Measurements from ENCODE around the gene SPATA32.

Gene SPATA32

DNA sequence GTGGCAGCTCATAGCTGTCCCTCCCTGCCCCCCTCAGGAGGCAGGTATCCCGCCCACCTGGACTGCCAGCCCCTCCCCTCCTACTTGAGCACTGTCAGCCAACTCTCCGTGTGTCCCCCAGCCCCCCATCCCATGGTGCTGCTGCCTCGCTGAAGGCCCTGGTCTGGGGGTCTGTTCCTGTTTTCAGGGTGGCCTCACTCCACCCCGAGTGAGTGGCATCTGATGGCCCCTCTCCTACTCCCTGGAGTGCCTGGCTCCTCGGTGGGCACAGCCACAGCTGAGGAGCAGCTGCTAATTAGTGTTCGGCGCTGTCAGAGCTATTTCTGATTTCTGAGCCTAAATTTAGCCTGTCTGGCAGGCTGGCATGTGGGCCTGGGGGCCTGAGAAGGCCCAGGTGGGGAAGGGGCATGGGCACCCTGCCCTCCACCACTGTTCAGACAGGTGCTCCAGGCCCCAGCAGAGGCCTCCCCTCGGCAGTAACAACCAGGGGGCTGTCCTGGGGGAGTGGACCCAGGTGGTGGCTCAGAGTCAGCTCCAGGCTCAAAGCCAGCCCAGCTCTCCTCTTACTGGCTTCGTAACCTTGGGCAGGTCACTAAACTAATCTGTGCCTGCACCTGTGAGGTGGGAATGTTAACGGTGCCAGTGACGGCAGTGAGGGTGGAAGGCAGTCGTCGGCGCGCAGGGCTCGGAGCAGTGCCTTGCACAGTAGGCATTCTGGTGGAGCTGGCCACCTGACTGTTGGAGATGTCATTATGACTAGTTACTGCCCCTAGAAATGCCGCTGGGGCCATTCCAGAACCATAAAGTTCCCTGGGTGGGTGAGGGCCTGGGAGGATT is 33.8 kb downstream of the SPATA32 start:
- no peak for DNase-seq

DNA sequence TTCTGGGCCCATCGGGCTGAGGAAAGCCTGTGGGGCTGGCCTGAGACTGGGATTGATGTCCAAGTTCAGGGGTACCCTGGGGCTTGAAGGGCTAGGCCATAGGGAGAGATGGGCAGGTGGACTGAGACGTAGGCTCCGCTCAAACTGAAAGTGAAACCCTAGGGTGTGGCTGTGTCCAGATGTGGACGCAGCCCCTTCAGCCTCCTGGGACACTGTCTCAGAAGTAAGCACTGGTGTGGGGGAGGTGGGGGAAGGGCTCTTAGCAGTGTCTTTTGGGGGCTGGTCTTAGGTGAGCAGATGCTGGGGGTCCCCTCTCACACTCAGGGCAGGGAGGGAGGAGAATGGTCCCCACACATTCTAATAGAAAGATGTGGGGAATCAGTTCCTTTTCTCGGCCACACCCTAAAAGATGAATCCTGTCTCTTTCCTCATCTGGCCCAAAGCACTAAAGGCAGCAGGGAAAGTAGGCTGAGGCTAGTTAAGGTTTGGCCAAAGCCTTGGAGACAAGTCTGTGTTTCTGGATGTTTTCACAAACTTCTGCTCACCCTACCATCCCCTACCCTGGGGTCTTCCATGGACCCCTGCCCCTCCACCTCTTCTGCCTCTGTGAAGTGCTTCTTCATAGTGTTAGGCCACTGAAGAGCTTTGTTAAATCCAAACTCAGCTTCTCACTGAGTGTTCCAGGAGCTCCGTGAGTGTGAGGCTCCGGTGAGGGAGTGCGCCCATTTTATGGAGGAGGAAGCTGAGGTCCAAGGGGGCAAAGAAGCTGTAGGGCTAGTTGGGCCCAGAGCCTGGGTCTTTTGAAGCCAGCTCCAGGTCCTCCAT is 34.6 kb downstream of the SPATA32 start:
- DNase-seq, result no peak

DNA sequence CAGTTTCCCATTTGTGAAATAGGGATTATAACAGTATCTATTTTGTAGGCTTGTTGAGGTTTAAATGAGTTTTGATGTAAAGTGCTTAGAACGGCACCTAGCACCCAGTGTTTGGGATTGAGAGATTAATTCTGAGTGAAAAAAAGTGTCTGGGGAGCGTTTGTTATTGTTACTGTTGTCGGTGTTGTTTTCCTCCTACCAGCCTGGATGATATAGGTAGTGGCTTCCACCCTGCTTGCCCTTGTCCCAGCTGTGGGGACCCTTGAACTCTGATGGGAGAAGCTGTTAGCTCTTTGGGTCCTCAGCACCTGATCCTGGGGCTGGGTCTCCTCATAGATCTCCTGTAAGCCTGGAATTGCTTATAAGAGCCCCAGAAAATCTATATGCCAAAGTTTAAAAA is 35.3 kb downstream of the SPATA32 start:
- DNase-seq, result no peak

DNA sequence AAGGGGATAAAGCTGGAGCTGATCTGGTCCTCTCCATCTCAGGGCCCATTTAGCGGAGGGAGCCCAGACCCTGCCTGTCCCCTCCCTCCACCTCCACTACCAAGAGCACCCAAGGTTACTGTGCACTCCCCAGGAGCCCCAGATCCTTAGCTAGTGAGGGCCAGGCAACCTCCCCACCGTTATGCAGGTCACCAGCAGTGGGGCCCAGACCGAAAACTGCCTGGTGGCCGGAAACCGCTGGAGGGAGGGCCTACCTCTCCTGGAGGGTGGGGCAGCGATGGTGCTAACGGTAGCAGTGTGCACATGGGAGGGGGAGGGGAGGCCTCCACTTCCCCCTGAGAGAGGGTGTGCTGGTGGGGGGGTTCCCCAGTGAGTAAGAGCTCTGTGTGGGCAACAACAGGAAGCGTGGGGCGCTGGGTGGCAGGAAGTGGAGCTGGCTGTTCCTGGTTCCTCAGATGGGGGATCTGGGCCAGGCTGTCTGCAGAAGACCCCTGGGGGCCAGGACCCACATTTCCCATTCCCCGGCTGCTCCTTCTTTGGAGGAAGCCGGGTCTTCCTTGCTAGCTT is 35.8 kb downstream of the SPATA32 start:
- DNase-seq, result no peak

DNA sequence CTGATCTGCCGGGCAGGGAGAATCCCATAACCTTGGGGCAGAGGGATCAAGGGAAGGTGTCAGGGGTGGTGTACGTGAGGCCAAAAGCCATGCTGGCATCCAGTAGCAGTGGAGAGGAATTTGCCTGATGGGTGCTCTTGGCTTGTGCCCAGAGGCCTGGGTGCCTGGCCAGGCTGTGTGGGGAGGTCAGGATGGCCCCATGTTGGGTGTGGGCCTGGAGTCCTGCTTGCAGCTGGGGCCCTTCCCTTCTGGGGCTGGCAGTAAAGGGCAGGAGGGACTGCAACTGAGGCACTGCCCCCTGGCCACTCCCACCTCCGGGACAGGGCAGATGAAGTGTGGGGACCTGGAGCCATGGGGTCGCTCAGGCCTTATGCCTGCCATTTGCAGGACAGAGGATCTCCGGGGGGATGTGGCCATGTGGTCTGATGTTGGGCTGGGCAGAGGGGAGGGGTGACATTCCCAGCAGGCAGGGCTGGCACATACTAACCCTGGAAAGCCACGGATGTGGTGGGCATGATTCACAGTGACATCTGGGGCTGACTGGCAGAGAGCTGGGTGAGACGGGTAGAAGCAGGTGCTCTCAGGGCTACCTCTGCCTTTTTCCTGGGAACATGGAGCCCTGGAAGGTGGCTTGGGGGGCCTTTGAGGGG is 36.7 kb downstream of the SPATA32 start:
- no peak for DNase-seq

DNA sequence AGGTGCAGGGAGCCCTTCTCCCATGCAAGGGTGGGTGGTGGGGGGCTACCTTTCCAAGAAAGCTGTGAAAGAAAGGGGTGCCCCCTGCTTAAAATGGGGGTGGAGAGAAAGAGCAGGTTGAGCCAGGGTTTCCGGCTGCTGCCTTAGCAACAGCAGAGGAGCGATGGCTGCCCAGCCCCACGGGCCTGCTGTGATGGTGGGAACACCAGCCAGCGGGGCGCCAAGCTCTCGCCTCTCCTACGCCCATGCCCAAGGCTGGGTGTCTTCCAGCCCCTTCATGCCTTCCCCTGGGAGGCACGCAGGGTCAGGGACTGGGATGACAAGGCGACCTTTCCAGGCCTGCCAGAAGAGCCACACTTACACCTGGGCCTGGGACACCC is 37.2 kb downstream of the SPATA32 start:
- no peak for DNase-seq

DNA sequence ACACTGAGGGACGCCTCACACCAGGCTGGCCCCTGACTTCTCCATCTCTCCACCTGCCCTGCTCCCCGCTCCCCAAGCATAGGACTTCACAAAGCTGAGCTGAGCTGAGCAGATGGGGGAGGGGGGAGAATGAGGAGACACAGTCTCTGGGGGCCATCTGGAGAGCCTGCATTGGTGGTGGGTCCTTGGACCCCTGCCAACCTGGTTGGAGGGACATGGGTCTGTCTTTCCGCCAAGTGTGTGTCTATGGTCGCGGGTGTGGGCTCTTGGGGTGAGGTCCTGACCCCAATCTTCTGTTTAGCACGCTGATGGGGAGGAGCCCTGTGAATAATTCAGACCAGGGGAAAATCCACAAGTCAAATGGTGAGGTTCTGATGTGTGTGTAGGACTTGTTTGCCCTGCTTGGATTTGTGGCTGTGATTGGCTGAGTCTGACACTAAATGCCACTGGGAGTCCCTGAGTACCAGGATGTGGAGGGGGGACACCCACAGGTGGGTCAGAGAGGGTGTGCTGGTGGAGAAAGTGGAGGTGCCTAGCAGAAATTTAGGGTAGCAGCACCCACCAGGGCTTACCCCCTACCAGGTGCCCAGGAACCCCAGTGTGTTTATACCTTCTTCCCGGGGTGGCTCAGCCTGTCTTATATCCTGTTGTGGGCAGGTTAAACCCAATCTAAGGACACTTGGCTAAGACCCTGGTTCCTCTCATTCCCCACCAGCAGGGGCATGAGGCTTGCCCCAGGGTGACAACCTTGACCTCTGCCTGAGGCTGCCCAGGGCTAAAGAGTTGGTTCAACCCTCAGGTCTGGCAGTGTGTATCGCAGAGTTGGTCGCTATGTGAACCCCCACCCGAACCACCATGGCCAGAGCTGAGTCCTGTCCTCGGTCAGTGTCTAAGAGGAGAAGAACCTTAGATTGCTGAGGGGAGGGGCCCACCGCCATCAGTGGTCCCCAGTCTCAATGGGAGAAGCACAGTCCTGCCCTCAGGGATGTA is 38.1 kb downstream of the SPATA32 start:
- no peak for DNase-seq

DNA sequence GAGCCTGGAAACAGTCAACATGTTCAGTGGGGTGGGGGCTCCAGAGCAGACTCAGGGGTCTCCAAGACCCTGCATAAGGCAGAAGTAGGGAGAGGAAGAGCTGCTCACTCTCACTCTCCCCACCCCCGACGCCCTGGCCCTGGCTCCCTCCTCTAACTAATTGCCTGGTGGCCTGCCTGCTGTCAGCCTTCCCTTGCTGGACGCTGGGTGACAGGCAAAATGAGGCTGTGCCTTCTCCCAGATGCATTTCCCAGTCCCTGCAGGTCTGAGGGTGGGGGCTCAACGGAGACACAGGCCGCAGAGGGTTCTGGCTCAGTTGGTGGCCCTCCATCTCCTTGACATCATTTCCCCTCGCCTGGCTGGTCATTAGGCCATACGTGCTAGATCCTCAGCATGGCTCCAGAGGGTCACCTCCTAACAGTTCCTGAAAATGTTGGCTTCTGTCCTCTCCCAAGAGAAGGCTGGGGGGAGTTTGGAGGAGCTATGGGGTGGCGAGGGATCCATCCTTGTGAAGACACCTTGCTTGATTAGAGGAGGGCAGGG is 38.8 kb downstream of the SPATA32 start:
- DNase-seq, result no peak

DNA sequence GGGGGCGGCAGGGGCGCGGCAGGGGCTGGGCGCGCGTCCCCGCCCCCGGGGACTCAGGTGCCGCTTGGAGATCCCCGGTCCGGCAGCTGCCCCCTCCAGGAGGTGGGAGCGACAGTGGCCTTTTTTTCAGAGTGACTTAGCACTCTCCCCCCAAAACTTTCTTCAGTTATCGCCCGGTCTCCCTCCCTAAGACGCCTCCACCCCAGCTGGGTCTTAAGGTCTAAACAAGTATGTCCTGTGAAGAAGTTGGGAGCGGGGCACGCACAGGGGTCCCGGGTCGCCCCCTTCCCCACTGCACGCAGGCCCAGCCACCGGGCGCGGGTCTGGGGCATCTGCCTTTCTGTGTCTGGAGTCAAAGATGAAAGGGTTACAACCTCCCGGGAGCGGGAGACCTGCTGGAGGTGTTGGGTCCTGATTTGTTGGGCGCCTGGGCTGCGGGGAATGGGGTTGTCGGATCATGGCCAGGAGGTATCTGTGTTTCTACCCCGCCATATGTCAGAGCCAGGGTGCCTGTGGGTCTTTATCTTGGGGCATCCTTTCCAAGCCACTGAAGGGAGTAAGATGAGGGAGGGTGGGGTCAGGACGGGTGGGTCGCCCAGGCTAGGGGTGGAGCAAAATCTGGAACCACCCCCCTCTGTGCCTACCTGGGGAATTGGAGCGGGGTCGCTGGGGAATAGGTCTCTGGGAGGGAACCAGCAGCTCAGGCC is 39.5 kb downstream of the SPATA32 start:
- no peak for DNase-seq

DNA sequence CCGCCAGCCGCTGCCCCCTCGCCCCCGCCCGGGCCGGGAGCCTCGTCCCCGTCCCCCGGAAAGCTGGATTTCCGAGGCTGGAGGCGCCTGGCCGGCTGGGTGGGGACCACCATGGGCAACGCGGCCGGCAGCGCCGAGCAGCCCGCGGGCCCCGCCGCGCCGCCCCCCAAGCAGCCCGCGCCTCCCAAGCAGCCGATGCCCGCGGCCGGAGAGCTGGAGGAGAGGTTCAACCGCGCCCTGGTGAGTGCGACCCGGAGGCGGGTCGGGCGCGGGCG is 39.9 kb downstream of the SPATA32 start:
- DNase-seq, result no peak

DNA sequence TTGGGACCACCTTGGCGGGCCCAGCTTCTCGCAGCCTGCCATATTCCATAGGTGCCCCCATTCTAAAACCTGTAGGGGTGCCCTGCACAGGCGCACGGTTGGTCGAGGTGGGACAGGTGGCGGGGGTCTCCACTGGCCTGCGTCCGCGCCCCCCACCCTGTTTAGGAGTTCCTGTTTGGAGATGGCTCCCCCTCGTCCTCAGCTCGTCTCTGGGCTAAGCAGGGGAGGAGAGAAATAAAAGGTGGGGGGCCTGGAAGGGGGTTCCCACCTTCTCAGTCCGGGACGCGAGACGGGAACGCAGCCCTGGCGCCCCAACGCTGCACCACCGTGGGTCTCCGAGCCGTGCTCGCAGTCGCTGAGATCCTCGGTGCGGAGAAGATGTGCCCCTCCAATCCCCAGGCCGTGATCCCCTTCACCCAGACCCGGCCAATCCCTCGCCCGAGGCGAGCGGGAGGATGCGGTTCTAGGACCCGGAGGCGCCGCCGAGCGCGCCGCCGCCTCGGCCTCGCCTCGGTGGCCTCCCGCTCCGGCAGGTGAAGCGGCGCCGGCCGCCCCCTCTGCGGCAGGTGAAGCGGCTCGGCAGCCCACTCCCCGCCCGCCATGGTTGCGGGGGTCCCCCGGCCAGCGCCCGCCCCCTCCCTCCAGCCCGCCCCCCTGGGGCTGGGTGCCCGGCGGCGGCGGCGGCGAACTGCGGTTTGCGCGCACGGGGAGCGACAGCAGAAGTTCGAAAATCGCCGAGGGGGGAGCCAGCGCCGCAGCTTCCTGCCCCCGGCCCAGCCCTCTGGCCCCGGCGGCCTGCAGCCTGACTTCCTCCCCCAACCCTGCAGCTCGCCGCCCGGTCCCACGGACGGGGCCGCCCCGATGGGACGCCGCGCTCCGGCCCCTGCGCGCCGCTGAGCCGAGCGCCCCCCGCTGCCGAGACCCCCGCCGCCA is 40.5 kb downstream of the SPATA32 start, which contains the start of gene FMNL1:
FMNL1 (plus strand) TSS at position 805 of the 933 bp plus-strand sequence. CDS start 240 bp downstream, outside the sequence.
- DNase-seq, result no peak

DNA sequence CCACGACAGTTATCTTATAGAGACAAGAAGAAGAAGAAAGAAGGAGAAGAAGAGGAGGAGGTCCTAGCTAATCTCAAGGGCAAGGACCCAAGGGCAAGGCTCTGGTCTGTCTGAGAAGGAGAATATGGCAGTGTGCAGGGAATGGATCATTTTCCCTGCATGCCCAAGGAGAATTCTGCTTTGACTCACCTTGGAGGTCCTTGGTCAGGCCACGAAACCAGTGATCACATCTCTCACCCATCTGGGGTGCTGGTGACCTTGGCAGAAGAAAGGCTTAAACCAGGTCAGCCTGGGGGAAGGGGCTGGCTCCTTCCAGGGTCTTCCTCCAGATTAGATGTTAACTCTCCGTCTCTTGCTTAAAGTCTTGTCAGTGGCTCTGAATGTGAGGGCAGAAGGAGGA is 41.8 kb downstream of the SPATA32 start:
- DNase-seq, result no peak

DNA sequence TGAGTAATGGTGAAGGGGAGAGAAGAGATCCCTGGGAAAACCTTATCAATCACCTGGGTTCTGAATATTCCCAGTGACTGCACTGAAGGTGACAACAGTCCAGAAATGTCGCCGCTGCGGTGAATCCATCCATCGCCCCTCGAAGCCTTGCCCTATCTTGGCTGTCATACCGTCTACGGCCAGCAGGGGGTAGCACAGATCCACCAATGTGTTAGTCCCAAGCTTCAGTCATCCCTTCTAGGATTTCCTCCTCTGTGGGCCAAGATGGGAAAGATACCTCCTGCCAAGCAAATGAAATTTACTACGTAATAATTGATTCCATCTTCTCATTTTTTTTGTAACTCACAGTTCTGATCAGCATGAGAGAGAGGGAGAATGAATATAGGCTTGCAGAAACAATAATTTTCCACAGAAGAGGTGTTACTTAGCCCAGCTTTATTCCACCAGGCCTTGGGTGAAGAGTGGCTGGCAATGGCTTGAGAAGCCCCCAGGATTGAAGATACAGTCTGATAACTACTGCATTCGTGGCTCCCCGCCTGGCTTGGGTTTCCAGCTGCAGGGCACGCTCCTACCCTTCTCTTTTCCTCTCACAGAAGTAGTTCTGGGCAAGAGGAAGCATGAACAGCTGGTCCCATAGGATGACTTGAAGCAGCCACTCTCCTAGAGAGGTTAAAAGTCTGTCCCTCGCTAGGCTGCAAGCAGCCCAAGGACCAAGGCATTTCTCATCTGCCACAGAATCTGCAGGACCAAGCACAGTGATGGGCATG is 42.8 kb downstream of the SPATA32 start:
- DNase-seq, result peak; percentile 59

Data from NCI-H2081 treated with DMSO at 0.1 percent for 48 hours (cell line).